Fibroblast of mammary gland (primary cell): ENCODE data around the gene OR52E2.
A peak's percentile ranks its signal among the peaks of the same experiment; 100 is the strongest.

Experiments used
- DNase-seq: peaks from one replicate; pipeline ENCODE4 v3.0.0-alpha.2; 2010; ENCODE audit warnings: low read depth
- H3K4me3 ChIP-seq: 2 replicates; pipeline ENCODE4 v1.5.1; 2011; ENCODE audit warnings: low read depth, mild to moderate bottlenecking, low read length, moderate library complexity; ENCODE audit not compliant: control insufficient read depth
- CTCF ChIP-seq: conservative IDR thresholded peaks from 2 replicates; pipeline ENCODE4 v1.5.1; 2011; ENCODE audit warnings: low read depth, low read length, inconsistent platforms; ENCODE audit not compliant: control insufficient read depth, insufficient read depth

OR52E2 gene

GRCh38 chr11:5046754-5047330 lies 12.6 kb downstream of the OR52E2 start:
- H3K4me3 ChIP-seq, result no peak overlapping the region
- no peak for DNase-seq
- no peak for TF ChIP-seq CTCF

- TF ChIP-seq CTCF, result no peak
- no peak within 1 kb of the TSS for H3K4me3 ChIP-seq
- no peak for DNase-seq
Observed at GRCh38 chr11:5046226-5046625, 13.2 kb downstream of the OR52E2 start, which contains the start of gene OR52J3. Gene OR52J3, plus strand, starts transcription at chr11:5046526. Its CDS starts 0 bp downstream, at chr11:5046526.

- DNase-seq, result peak; percentile 16
Observed at GRCh38 chr11:5043380-5043779, 16.0 kb downstream of the OR52E2 start.

GRCh38 chr11:5042091-5042490 lies 17.3 kb downstream of the OR52E2 start:
- H3K4me3 ChIP-seq, result no peak overlapping the region
- TF ChIP-seq CTCF, result no peak
- no peak for DNase-seq

More at GRCh38 chr11:5043380-5043779, 16.0 kb downstream of the OR52E2 start:
- TF ChIP-seq CTCF, result no peak
- no peak overlapping the region for H3K4me3 ChIP-seq

- no peak for TF ChIP-seq CTCF
- no peak for DNase-seq
- no peak overlapping the region for H3K4me3 ChIP-seq
Observed at GRCh38 chr11:5040876-5041275, 18.6 kb downstream of the OR52E2 start.

GRCh38 chr11:5038341-5038740 lies 21.1 kb downstream of the OR52E2 start:
- no peak for DNase-seq
- no peak overlapping the region for H3K4me3 ChIP-seq
- no peak for TF ChIP-seq CTCF

GRCh38 chr11:5037926-5038325 lies 21.5 kb downstream of the OR52E2 start:
- H3K4me3 ChIP-seq, result no peak overlapping the region
- DNase-seq, result no peak
- TF ChIP-seq CTCF, result no peak
